Stimulated activated CD4-positive, alpha-beta T cell treated with anti-CD3 and anti-CD28 coated beads, Interleukin-1b, Interleukin-23, amount 100 ng/mL, for 48 hours (primary cell): ENCODE measurements around the gene SH2D1A.
"Not testable (repeated sequence)": the region's sequence is repeated elsewhere in the genome, so short reads cannot be mapped to it uniquely, and the experiment has no call there.

Experiments
- DNase-seq: peaks from one replicate; pipeline ENCODE4 v3.0.0-alpha.2; 2020

Gene SH2D1A

DNA sequence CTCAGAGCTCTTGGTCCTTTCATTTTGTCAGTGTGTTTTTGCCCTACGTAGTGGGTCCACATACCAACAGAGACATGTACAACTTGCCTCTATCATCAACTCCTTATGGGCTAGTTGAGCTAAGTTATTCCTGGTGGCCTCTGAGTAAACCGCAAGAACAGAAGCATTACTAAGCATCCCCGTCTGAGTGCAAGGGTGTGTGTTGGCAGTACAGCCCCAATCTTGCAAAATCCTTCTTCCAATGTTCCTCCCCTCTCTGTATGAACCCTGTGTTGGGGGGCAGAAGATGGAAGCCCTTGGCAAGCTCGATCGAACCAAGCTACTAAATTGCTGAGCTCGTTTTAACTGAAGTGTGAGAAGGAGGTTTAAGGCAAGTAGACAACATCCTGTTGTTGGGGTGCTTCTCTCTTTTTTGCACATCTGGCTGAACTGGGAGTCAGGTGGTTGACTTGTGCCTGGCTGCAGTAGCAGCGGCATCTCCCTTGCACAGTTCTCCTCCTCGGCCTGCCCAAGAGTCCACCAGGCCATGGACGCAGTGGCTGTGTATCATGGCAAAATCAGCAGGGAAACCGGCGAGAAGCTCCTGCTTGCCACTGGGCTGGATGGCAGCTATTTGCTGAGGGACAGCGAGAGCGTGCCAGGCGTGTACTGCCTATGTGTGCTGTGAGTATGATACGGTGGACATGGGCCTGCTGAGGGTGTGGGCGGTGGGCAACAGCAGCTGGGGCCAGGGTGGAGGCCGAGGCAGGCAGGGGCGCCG lies at the start of gene SH2D1A:
TSS of gene SH2D1A (plus strand) at position 447 of the 760 bp plus-strand sequence. CDS start at position 527, 80 bp downstream.
- no peak for DNase-seq

- DNase-seq: not testable (repeated sequence)
Observed at GRCh38 chrX:124299323-124299722, 47.0 kb upstream of the SH2D1A start.

GRCh38 chrX:124300405-124300804 lies 46.0 kb upstream of the SH2D1A start:
- DNase-seq: no peak

DNA sequence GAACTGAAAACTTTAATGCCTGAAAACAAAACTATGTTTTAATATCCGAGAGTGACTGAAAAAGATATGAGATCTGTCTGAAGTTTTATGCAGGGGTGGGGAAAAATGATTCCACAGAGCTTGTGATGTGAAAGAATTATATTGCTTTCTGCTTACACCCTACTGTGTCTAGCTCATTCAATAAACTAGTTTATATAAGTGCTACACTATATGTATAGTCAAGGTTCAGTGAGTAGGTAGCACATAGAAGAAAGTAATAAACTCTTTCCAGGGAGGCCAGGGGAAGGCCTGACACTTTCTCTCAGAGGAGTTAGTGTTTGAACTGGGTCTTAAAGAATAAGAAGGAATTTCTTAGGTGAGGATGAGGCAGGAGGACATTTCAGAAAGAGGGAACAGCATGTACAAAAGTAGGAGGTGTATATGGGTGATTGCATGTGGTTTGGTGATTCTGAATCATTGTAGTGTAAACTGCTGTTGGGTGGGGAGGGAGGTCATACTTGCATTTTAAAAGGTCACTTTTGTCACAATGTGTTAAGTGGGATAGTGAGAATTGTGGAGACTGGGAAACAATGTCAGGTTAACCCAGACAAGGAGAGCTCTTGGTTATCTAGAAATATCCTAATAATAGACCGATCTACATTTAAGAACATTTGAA lies 39.0 kb upstream of the SH2D1A start:
- no peak for DNase-seq

- no peak for DNase-seq
Observed at GRCh38 chrX:124325732-124326131, 20.6 kb upstream of the SH2D1A start.

GRCh38 chrX:124328765-124329164 lies 17.6 kb upstream of the SH2D1A start:
- DNase-seq: no peak

DNA sequence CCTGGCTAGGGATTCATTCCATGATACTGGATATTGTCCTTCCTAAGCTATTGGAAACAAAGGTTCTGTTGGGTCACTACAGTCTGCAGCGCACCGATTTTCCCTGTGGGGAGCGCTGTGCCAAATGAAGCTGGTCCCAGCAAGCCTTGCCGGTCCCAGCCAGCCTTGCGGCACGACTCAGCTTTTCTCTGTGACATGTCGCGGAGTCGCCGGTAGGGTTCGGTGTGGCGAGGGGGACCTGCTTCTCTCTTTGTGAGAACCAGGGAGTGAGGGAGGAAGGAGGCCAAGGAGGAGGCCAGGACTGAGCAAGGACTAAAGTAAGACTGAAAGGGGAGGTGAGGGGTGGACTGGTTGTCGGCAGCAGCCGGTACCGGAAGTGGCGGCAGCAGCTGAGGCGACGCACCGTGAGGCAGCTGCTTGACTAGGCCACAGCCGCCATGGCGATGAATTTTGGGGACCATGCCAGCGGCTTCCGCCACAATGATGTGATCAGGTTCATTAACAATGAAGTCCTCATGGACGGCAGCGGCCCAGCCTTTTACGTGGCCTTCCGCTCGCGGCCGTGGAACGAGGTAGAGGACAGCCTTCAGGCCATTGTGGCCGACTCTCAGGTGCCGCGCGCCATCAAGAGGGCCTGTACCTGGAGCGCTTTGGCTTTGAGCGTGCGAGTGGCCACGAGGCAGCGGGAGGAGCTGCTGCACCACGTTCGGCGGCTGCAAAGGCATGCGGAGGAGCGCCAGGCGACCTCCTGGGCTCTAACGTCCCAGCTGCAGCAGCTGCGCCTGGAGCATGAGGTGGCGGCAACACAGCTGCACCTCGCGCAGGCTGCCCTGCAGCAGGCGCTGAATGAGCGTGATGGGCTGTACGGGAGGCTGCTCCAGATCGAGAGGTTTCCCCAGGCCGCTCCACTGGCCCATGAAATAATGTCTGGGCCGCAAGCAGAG lies 13.6 kb upstream of the SH2D1A start, which contains the start of gene TEX13D:
TSS of gene TEX13D (plus strand) at position 180 of the 944 bp plus-strand sequence. CDS start at position 438, 258 bp downstream.
- DNase-seq: no peak

- no peak for DNase-seq
Observed at GRCh38 chrX:124333862-124334261, 12.5 kb upstream of the SH2D1A start.

DNA sequence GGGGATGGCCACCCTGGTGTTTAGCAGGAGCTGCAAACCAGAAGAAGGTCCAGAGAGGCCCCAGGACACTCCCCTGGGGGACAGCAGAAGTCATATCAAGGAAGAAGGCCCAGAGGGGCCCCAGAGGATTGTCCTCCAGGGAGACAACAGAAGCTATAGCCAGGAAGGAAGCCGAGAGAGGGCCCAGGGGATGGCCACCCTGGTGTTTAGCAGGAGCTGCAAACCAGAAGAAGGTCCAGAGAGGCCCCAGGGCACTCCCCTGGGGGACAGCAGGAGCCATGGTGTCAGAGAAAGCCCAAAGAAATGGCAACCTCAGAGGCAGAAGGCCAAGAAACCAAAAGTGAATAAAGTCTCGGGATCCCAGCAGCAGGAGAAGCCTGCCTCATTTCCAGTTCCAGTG lies 11.8 kb upstream of the SH2D1A start:
- not testable (repeated sequence) for DNase-seq

- no peak for DNase-seq
Observed at GRCh38 chrX:124335598-124335997, 10.8 kb upstream of the SH2D1A start.

DNA sequence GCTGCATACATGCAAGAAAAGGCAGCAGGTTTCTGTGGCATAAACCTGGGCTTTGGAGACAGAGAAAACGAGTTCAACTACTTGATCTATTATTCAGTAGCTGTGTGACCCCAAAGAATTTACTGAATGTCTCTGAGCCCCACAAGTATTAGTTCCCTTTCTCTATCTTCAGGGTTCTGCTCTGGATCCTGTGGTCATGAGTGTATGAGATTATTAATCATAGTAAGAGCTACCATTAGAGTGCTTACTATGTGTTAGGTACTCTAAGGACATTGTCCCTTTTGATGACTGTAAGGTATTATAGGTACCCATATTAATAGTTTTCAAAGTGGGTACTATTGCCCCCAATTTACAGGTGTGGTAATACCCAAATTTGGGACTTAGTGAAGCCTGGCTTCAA lies 8.4 kb upstream of the SH2D1A start:
- no peak for DNase-seq

DNA sequence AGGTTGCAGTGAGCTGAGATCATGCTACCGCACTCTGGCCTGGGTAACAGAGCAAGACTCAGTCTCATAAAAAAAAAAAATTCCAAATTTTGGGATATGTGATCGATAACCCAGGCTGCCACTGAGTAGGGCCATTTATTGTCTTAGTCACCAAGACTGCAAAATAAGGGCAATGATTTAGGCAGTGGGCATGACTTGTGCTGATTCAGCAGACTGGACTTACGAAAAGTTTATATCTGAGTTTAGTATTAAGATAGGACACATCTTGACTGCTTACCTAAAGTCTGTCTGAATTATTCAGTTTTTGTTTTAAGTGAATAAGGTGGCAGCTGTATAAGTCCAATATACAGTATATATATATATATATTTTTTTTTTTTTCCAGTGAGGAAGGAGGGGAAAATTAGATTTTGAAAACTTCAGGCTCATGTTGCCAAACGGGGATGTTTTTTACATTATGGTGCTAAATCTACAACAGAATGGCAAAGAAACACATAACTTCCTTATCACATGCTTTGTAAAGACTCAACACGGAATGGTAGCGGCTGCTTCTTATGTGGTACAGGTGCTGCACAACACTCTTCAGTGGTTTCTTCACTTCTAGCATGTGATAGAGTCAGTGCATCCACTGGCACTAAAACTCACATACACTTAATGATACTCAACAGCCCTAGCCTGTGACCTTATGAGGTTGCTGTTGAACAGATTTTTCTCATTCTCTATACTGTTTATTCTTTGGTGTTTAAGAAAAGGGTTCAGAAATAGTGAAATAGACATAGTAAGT lies 7.4 kb upstream of the SH2D1A start:
- no peak for DNase-seq

DNA sequence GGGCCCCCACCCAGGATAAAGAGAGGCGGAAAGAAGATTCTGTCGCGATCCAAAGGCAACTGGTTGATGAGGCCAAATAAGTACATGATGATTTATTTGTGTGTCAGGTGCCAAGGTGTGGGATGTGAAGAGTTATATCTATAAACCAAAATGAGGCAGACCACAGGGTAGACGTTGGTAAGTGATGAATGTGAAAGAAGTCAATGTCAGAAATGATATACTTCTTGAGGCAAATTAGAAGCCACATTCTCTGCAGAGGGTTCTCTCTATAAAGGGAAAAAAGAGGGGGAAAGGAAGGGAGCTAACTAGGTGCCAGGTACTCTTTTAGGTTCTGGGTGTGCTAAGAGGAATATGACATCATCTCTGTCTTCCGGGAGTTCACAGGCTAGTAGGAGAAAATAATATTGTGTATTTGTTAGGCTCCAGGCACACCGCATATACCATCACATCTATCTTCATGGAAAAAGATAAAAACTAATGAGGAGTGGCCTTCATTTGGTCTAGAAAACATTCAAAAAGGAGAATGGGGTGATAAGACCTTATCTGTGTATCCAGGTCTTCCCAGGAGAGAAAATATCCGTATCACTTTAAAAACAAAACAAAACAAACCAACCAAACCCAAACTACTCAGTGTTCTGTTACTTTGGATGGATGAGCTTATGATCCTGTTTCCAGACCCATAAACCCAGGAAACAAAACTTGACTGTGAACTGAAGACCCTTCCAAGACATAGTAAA lies 4.8 kb upstream of the SH2D1A start:
- no peak for DNase-seq

GRCh38 chrX:124342174-124342867 lies 4.0 kb upstream of the SH2D1A start:
- no peak for DNase-seq

GRCh38 chrX:124343016-124343415 lies 3.3 kb upstream of the SH2D1A start:
- no peak for DNase-seq

DNA sequence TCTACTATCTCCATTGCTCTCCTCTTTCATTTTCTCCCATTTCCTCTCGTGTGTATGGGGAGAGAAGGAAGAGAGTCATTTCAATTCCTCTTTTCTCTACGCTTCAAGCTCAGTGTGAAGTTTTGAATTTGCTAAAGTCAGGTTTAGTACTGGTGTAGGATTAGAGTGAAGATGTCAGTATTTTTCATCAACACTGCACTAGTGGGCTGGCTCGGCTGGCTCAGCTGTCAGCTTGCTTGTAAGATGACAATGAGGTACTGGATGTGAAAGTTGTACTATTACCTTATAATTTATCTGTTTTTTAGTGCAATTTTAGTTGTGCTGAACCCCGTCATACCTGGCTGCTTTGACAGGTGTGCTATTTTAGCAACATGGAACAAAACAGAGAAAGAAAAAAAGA lies 2.1 kb upstream of the SH2D1A start:
- DNase-seq: no peak

- DNase-seq: no peak
Observed at GRCh38 chrX:124346877-124347241, 496 bp downstream of the SH2D1A start.

- peak; percentile 30 for DNase-seq
Observed at GRCh38 chrX:124347242-124347641, 879 bp downstream of the SH2D1A start.

- no peak for DNase-seq
Observed at GRCh38 chrX:124348182-124348581, 1.8 kb downstream of the SH2D1A start.

DNA sequence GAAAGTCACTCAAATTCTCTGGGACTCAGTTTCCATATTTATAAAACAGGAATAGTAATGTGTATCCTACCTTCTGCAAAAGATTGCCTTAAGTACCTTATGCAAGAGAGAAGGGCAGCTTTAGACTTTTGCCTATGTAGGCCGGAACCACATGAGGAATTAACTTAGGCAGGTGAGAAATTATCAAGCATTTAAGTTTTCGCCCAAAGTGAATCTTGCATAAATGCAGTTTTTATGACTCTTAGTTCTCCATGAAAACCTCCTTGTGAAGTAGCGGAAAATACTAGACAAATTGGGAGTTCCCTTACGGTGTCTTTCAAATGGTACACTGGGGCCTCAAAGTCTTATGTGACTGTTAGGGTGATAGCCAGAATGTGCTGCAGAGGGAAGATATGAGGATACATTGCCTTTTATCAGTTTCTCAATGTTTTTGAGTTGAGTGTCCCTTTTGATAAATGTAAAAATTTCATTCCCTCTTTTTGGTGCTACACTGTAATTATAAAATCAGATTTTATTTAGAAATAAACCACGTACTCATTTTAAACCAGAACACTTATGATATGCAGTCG lies 2.6 kb downstream of the SH2D1A start:
- DNase-seq: no peak

DNA sequence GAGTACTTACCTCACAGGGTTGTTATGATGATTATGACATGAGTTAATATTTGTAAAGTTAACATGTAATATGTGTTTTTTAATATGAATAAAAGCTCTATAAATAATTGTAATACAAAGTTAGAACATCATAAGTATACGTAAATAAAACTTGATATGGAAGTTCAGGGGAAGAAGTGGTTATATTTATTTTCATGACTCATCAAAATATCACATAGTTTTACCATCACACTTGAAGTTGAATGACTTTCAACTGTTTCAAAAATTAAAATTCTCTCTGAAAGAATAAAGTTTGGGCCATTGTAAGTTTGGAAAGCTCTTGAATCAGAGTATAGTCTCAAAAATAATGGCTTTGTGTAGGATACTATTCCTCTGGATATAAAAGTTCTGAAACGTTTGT lies 8.3 kb downstream of the SH2D1A start:
- no peak for DNase-seq
